GM18861 (cell line): ENCODE results near the gene GSC.

Experiments used
- ATAC-seq: cut with Tn5 transposase; IDR thresholded peaks from one replicate; pipeline ENCODE4 v1.9.1; 2021; ENCODE audit not compliant: unreplicated experiment

The GSC gene

GRCh38 chr14:94772548-94772947 is 2.6 kb upstream of the GSC start:
- ATAC-seq, result no peak

- no peak for ATAC-seq
Measured at GRCh38 chr14:94771906-94772490, 2.1 kb upstream of the GSC start.

GRCh38 chr14:94771158-94771905 is 1.4 kb upstream of the GSC start:
- no peak for ATAC-seq

- ATAC-seq, result no peak
Measured at GRCh38 chr14:94770815-94771157, 873 bp upstream of the GSC start.

GRCh38 chr14:94770251-94770749 is 387 bp upstream of the GSC start:
- ATAC-seq, result no peak

GRCh38 chr14:94768521-94769390 is 1.2 kb downstream of the GSC start:
- no peak for ATAC-seq

GRCh38 chr14:94768141-94768520 is 1.8 kb downstream of the GSC start:
- ATAC-seq, result no peak

GRCh38 chr14:94767321-94767878 is 2.5 kb downstream of the GSC start:
- ATAC-seq, result no peak

GRCh38 chr14:94764573-94764972 is 5.3 kb downstream of the GSC start:
- ATAC-seq, result no peak

- no peak for ATAC-seq
Measured at GRCh38 chr14:94762431-94762830, 7.5 kb downstream of the GSC start.

GRCh38 chr14:94761997-94762377 is 7.9 kb downstream of the GSC start:
- ATAC-seq, result no peak

GRCh38 chr14:94761348-94761996 is 8.4 kb downstream of the GSC start:
- ATAC-seq, result no peak

- no peak for ATAC-seq
Measured at GRCh38 chr14:94756310-94756882, 13.5 kb downstream of the GSC start.

- ATAC-seq, result no peak
Measured at GRCh38 chr14:94754391-94754942, 15.4 kb downstream of the GSC start.

- ATAC-seq, result no peak
Measured at GRCh38 chr14:94752591-94753436, 17.1 kb downstream of the GSC start.

- no peak for ATAC-seq
Measured at GRCh38 chr14:94751956-94752355, 18.0 kb downstream of the GSC start.

GRCh38 chr14:94751321-94751720 is 18.6 kb downstream of the GSC start:
- no peak for ATAC-seq

- no peak for ATAC-seq
Measured at GRCh38 chr14:94750371-94750770, 19.5 kb downstream of the GSC start.

GRCh38 chr14:94748667-94749347 is 21.1 kb downstream of the GSC start:
- ATAC-seq, result no peak
